GM12875 (cell line): ENCODE measurements around the gene OSTF1.

Experiments used
- H3K4me3 ChIP-seq: one replicate; pipeline ENCODE4 v1.5.1; 2011; ENCODE audit warnings: low read depth, low read length, control low read depth
- CTCF ChIP-seq: IDR thresholded peaks from 2 replicates; pipeline ENCODE4 v1.5.1; 2011; ENCODE audit warnings: low read depth, mild to moderate bottlenecking, control low read depth, inconsistent platforms, low read length, moderate library complexity, borderline replicate concordance; ENCODE audit not compliant: insufficient read depth

OSTF1 gene

DNA sequence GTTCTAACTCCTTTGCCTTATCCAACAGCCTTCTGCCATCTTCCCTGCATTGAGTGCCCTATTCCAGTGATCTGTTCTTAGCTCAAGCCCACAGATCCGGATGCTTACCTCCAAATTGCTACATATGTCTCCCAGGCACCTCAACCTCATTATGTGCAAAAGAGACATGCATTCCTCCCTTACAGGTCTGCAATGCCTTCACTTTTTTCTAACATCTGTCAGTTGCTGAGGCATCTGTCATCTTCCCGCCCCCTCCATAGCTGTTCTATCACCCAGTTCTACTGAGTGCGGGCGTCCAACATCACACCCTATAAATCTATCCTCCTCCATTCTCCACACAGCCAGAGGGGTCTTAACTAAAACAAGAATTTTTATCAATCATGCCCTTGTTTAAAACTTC lies 20.4 kb upstream of the OSTF1 start:
- no peak for TF ChIP-seq CTCF
- H3K4me3 ChIP-seq, result no peak overlapping the region

- TF ChIP-seq CTCF, result no peak
- no peak overlapping the region for H3K4me3 ChIP-seq
These were observed 19.1 kb upstream of the OSTF1 start for GRCh38 chr9:75069171-75069570.

DNA sequence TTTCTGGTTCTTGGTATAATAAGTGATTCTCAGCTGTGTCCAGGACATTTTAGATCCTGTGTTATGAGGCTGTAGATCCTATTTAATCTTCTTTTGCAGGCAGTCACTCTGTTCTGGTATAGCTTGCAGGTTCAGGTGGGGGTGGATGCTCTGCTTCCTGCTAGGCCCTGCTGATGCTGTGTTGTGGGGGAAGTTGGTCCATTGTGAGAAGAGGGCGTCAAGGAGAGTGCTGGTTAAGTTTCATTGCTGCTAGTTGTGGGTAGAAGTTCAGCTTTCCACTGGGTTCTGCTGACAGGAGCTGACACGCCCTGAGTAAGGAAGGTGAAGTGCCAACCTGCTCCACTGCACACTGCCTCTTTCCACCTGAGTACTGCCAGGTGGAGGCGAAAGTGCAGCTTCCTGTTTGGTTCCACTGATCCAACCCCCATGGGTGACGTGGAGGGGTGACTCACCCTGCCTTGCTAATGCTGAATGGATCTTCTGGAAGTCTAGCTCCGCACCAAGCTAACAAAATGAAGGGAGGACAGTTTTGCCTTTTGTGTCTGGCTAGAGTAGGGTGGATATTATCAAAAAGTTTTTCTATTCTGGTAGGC lies 16.7 kb upstream of the OSTF1 start:
- no peak for TF ChIP-seq CTCF
- no peak overlapping the region for H3K4me3 ChIP-seq

- H3K4me3 ChIP-seq, result no peak overlapping the region
- no peak for TF ChIP-seq CTCF
These were observed 15.4 kb upstream of the OSTF1 start for GRCh38 chr9:75072895-75073294.

- no peak overlapping the region for H3K4me3 ChIP-seq
- no peak for TF ChIP-seq CTCF
These were observed 6.7 kb upstream of the OSTF1 start for GRCh38 chr9:75081632-75082031.

DNA sequence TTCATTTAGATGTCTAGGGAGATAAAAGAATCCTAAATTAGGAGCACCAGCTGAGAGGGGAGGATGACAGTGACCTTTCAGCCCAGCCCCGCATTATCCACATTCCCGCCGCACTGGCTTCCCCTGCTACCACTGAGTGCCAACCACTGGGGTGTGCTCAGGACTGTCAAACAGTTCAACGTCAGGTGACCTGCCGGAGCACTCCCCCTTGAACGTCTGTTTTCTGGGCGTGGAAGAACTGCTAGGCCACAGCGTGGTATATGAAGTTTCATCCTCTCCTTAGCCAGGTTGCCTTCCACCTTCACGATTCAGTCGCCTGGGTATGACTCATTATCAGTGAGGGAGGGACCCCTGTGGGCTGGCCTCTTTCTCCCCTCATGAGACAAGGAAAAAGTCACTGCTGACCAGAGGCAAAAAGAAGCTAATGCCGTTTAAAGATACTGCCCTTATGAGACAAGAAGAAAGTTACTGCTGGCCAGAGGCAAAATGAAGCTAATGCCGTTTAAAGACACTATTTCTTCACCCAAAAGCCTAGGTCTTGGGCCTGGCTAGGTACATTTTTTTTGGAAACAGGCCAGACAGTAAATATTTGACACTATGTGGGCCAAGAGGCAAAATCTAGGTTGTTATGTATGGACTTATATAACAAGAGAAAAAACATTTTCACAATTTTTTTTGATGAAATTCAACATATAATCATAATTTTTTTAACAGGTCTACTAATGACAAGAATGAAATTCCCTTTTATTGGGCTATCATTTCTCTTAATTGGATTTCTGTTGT lies 4.9 kb upstream of the OSTF1 start:
- no peak for TF ChIP-seq CTCF
- H3K4me3 ChIP-seq, result no peak overlapping the region

GRCh38 chr9:75084081-75084672 lies 4.1 kb upstream of the OSTF1 start:
- TF ChIP-seq CTCF, result no peak
- H3K4me3 ChIP-seq, result no peak overlapping the region
